D721Med (cell line): ENCODE measurements around the gene LAMB1.
A peak's percentile ranks its signal among the peaks of the same experiment; 100 is the strongest.

Experiments
- DNase-seq: peaks from one replicate; pipeline ENCODE4 v3.0.0; 2011; ENCODE audit warnings: low spot score; ENCODE audit not compliant: insufficient read length
- FAIRE-seq: peaks from 2 replicates; lab custom pipeline; 2011; peaks lifted over from hg19 to GRCh38; lab: Jason Lieb, UNC
- CTCF ChIP-seq: IDR thresholded peaks from 2 replicates; pipeline ENCODE4 v1.5.1; 2012; ENCODE audit warnings: mild to moderate bottlenecking, control low read depth; ENCODE audit not compliant: insufficient read depth; ENCODE audit errors: missing control alignments

LAMB1 gene

GRCh38 chr7:108014215-108014614 is 11.3 kb upstream of the LAMB1 start:
- TF ChIP-seq CTCF, result no peak
- FAIRE-seq (no peak), DNase-seq (no peak)

GRCh38 chr7:108012499-108013430 is 9.8 kb upstream of the LAMB1 start:
- FAIRE-seq (no peak), DNase-seq (no peak)
- no peak for TF ChIP-seq CTCF

- TF ChIP-seq CTCF, result no peak
- DNase-seq (no peak), FAIRE-seq (peak; percentile 46)
Measured at GRCh38 chr7:108010377-108010776, 7.4 kb upstream of the LAMB1 start.

GRCh38 chr7:108009873-108010272 is 6.9 kb upstream of the LAMB1 start:
- DNase-seq (no peak), FAIRE-seq (no peak)
- TF ChIP-seq CTCF, result no peak

- no peak for FAIRE-seq
- DNase-seq, result no peak
- TF ChIP-seq CTCF, result no peak
Measured at GRCh38 chr7:108008827-108009226, 5.9 kb upstream of the LAMB1 start.

- FAIRE-seq (no peak), DNase-seq (no peak)
- TF ChIP-seq CTCF, result no peak
Measured at GRCh38 chr7:108008240-108008639, 5.3 kb upstream of the LAMB1 start.

- FAIRE-seq (no peak), DNase-seq (no peak)
- no peak for TF ChIP-seq CTCF
Measured at GRCh38 chr7:108007762-108008161, 4.8 kb upstream of the LAMB1 start.
